MCF 10A (cell line): Measurements from ENCODE around the gene TCEA2. TPM values are rescaled to one million over a fixed set of nuclear protein-coding genes. Genes with fewer than 3 reads are reported as not detected.

Source experiments
- BruUV-seq: library from RNA; stranded (reverse); fragments of 400-500 nt; replicated peaks from 2 replicates; lab custom pipeline; 2021; lab: Mats Ljungman, UMichigan
- CTCF ChIA-PET: fragments of 300-600 bp; sonication (Branson Sonifier 250); formaldehyde crosslinking; extraction: SDS; loops from one replicate; lab custom pipeline; 2021; ENCODE audit warnings: antibody characterized with exemption, inconsistent platforms; lab: Yijun Ruan, JAX
- POLR2A ChIA-PET: fragments of 300-600, 350-650 bp; sonication (Branson Sonifier 250); formaldehyde crosslinking; extraction: SDS; loops from one replicate; lab custom pipeline; 2020; ENCODE audit warnings: antibody characterized with exemption, inconsistent platforms; lab: Yijun Ruan, JAX
- DNase-seq: peaks from one replicate; pipeline ENCODE4 v3.0.0-alpha.2; 2018; ENCODE audit not compliant: unreplicated experiment
- H3K27ac Mint-ChIP-seq: one replicate; pipeline ENCODE4 v1.8.0; 2022; ENCODE audit warnings: mild to moderate bottlenecking, low read depth, mixed read lengths; ENCODE audit not compliant: unreplicated experiment
- H3K27me3 Mint-ChIP-seq: one replicate; pipeline ENCODE4 v1.8.0; 2022; ENCODE audit warnings: mixed read lengths; ENCODE audit not compliant: insufficient read depth, unreplicated experiment
- H3K36me3 Mint-ChIP-seq: one replicate; pipeline ENCODE4 v1.8.0; 2022; ENCODE audit warnings: mild to moderate bottlenecking, moderate library complexity, mixed read lengths; ENCODE audit not compliant: insufficient read depth, unreplicated experiment
- H3K4me1 Mint-ChIP-seq: one replicate; pipeline ENCODE4 v1.8.0; 2022; ENCODE audit warnings: mixed read lengths; ENCODE audit not compliant: insufficient read depth, unreplicated experiment
- H3K4me3 Mint-ChIP-seq: one replicate; pipeline ENCODE4 v1.8.0; 2022; ENCODE audit warnings: mild to moderate bottlenecking, moderate library complexity, mixed read lengths; ENCODE audit not compliant: unreplicated experiment
- H3K9me3 Mint-ChIP-seq: one replicate; pipeline ENCODE4 v1.8.0; 2022; ENCODE audit warnings: mixed read lengths; ENCODE audit not compliant: unreplicated experiment
- intact Hi-C: fragments of 100-400 bp; cut with micrococcal nuclease; formaldehyde crosslinking; loops from 2 replicates; pipeline ENCODE4 v1.14.1; 2022
- total RNA-seq: library from RNA; stranded (reverse); gene quantifications from 2 replicates; pipeline ENCODE4 v1.2.3, GENCODE V29; 2022
- TF ChIP-seq, protein P1 (sequence below): fragments of 200-600 bp; IDR thresholded peaks from one replicate; pipeline ENCODE4 v1.8.0; 2022; ENCODE audit warnings: antibody characterized with exemption, mild to moderate bottlenecking; ENCODE audit not compliant: unreplicated experiment

Gene TCEA2
- total RNA-seq, 1 experiment from 2014 or later: 30.8 TPM

DNA sequence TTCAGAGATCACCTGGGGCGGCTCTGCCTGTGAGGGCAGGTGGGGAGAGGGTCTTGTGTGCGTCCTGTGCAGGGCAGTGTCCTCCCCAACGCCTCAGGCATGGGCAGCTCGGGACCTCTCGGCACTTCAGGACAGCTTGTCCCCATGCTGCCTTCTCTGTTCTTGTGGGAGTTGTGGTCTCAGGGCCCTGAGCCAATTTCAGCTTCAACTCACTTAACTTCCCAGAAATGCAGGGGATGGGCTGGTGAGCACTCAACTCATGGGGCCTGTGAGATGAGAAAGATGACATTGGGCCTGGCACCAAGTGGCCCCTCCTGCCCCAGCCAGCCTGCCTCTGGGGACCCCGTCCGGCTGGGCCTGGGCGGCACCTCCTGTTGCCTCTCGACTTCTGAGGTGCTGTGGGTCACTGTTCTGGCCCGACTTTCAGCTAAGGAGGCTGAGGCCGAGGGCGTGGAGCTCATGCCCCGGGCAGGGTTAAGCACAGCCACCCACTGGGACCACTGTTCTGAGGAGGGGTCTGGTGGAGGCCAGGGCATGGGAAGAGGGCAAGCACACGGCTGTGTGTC, 9.6 kb downstream of the TCEA2 start:
- intact Hi-C loops: no loop called here
- Mint-ChIP-seq H3K9me3 (no peaks in the 10 kb centered on the region), H3K4me1 (no peaks in the 10 kb centered on the region), H3K36me3 (no peaks in the 10 kb centered on the region), H3K4me3 (no peak overlapping the region), H3K27ac (no peak overlapping the region), H3K27me3 (no peaks in the 10 kb centered on the region)
- POLR2A ChIA-PET: interaction anchor here (0.7 to 1.9 kb wide), 2 partner anchors 10 to 25 kb away, joined by 3 to 6 read pairs; partner anchors contain the start of gene TCEA2
- TF ChIP-seq, protein P1, sequence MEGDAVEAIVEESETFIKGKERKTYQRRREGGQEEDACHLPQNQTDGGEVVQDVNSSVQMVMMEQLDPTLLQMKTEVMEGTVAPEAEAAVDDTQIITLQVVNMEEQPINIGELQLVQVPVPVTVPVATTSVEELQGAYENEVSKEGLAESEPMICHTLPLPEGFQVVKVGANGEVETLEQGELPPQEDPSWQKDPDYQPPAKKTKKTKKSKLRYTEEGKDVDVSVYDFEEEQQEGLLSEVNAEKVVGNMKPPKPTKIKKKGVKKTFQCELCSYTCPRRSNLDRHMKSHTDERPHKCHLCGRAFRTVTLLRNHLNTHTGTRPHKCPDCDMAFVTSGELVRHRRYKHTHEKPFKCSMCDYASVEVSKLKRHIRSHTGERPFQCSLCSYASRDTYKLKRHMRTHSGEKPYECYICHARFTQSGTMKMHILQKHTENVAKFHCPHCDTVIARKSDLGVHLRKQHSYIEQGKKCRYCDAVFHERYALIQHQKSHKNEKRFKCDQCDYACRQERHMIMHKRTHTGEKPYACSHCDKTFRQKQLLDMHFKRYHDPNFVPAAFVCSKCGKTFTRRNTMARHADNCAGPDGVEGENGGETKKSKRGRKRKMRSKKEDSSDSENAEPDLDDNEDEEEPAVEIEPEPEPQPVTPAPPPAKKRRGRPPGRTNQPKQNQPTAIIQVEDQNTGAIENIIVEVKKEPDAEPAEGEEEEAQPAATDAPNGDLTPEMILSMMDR: no peak
- no peak for DNase-seq
- CTCF ChIA-PET: interaction anchor here (0.6 to 5.2 kb wide), 5 partner anchors 11 to 48 kb away, joined by 3 to 37 read pairs (median 3); partner anchors contain the start of gene LKAAEAR1
- no TSS peak for BruUV-seq

DNA sequence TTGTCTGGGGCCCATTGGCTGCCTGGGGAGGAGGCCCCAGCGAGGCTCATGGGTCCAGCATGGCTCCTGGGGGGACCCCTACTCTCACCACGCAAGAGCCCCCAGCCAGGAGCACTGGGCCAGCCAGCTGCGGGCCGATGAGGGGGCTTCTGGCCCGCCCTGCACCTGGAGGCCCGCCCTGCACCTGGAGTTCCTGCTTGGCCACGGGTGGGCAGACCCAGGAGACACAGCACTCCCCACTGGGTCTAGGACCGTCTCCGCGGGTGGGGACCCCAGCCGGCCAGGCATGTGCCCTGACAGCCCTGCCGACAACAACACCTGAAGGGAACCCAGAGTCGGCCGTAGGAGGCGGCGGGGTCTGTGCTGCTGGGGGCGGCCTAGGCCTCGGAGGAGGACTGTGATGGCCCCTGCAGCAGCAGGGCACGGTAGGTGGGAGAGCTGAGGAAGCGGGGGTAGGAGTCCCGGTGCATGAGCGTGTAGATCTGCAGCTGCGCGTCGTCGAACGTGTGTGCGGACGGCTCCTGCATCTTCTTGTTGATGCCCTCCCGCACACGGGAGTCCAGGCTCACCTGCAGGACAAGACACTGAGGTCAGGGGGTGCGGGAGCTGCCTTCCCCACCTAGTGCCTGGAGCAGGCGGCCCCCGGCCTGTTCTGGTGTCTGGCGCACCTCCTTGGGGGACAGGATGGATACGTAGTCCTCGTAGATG, 10.6 kb downstream of the TCEA2 start:
- ChIA-PET CTCF (interaction anchor here (0.6 to 1.3 kb wide), 8 partner anchors 10 to 120 kb away, joined by 3 to 8 read pairs (median 3); no protein-coding TSS in a partner anchor), POLR2A (interaction anchor here (0.7 kb wide), 1 partner anchor 26 kb away, joined by 3 read pairs; no protein-coding TSS in a partner anchor)
- Mint-ChIP-seq H3K9me3 (no peaks in the 10 kb centered on the region), H3K27me3 (no peaks in the 10 kb centered on the region), H3K4me3 (no peak overlapping the region), H3K36me3 (no peaks in the 10 kb centered on the region), H3K4me1 (peaks cover 2% of the 10 kb centered on the region), H3K27ac (no peak overlapping the region)
- BruUV-seq: no TSS peak
- no peak for DNase-seq
- TF ChIP-seq, protein P1: no peak
- intact Hi-C loops: no loop called here

DNA sequence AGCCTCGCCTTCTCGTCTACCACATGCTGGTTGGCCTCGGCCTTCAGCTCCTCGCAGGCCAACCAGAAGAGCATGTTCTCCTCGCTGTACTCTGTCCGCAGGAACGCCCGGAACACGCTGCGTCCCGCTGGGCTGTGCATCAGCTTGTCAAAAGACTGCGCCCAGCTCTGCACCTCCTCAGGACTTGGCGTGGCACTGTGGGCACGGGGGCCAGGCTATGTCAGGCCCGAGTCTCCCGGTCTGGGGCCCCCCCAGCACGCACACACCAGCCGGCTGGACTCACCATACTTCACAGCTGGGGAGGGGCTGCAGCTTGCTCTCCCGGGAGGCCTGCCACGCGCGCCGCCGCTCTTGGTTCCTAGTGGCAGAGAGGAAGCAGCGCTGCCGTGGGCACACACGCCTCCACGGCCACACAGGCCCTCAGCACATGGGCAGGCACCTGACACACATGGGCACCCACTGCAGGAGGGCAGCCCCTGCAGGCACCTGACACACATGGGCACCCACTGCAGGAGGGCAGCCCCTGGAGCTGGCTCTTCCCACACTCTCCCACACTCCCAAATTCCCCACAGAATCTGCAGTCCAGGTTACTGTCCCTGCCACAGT, 11.3 kb downstream of the TCEA2 start:
- Mint-ChIP-seq H3K4me1 (peaks cover 8% of the 10 kb centered on the region), H3K27me3 (no peaks in the 10 kb centered on the region), H3K36me3 (no peaks in the 10 kb centered on the region), H3K27ac (no peak overlapping the region), H3K4me3 (no peak overlapping the region), H3K9me3 (no peaks in the 10 kb centered on the region)
- TF ChIP-seq, protein P1: no peak
- ChIA-PET POLR2A (no interaction called here), CTCF (interaction anchor here (0.6 to 1.3 kb wide), 7 partner anchors 9 to 119 kb away, joined by 3 to 8 read pairs (median 3); no protein-coding TSS in a partner anchor)
- intact Hi-C loops: no loop called here
- DNase-seq: no peak
- BruUV-seq: no TSS peak

DNA sequence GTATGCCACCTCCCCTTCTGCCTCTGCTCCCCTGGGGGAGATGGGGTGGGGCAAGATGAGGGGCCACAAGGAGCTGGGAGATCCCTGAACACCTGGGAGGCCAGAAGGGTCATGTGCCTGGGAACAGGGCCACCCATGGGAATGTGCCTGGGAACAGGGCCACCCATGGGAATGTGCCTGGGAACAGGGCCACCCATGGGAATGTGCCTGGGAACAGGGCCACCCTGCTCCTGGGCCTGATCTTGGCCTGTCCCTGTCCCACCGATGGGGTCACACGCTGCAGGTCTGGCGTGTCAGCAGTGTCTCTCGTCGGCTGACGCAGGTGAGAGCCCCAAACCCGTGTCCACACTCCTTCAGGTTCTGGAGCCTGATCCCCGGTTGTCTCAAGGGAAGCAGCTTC, 12.0 kb downstream of the TCEA2 start:
- CTCF ChIA-PET: interaction anchor here (0.9 to 1.0 kb wide), 2 partner anchors 21 to 538 kb away, joined by 4 read pairs; partner anchors contain the start of gene PTK6
- H3K4me3 Mint-ChIP-seq: no peak overlapping the region

More for the DNA sequence above, 12.0 kb downstream of the TCEA2 start:
- peaks cover 8% of the 10 kb centered on the region for H3K4me1 Mint-ChIP-seq
- DNase-seq: no peak
- no peak overlapping the region for H3K27ac Mint-ChIP-seq
- TF ChIP-seq, protein P1: no peak
- no peaks in the 10 kb centered on the region for H3K9me3 Mint-ChIP-seq
- H3K27me3 Mint-ChIP-seq: no peaks in the 10 kb centered on the region
- BruUV-seq: no TSS peak
- POLR2A ChIA-PET: interaction anchor here (0.7 kb wide), 1 partner anchor 94 kb away, joined by 5 read pairs; the partner anchor contains the start of gene PRPF6
- H3K36me3 Mint-ChIP-seq: no peaks in the 10 kb centered on the region
- intact Hi-C loops: no loop called here
